ENCODE data around the gene CABLES2.

The CABLES2 gene

GRCh38 chr20:62348604-62349003 is 58.5 kb downstream of the CABLES2 start:
- Histone ChIP-seq H3K27me3 (ENCODE audit: control insufficient read depth, insufficient read depth, low read length) (no peaks in the 10 kb centered on the region), H3K4me3 (ENCODE audit: low read length) (no peak overlapping the region), H3K27ac (ENCODE audit: low read length) (no peak overlapping the region), H3K9me3 (ENCODE audit: control insufficient read depth, insufficient read depth, low read length) (no peaks in the 10 kb centered on the region), H3K36me3 (ENCODE audit: control insufficient read depth, insufficient read depth, low read length) (peaks cover 57% of the 10 kb centered on the region), H3K4me1 (ENCODE audit: control insufficient read depth, insufficient read depth, low read length) (no peaks in the 10 kb centered on the region; the same call in 1 of the 2 replicates)
- no CpG with 5 or more reads among the region's 1 CpG for WGBS (ENCODE audit: insufficient coverage, insufficient read length)
- no peak for DNase-seq (ENCODE audit: low read depth, low spot score)

GRCh38 chr20:62347445-62347844 is 59.6 kb downstream of the CABLES2 start:
- Histone ChIP-seq H3K36me3 (ENCODE audit: control insufficient read depth, insufficient read depth, low read length) (peaks cover 49% of the 10 kb centered on the region), H3K9me3 (ENCODE audit: control insufficient read depth, insufficient read depth, low read length) (no peaks in the 10 kb centered on the region), H3K27me3 (ENCODE audit: control insufficient read depth, insufficient read depth, low read length) (no peaks in the 10 kb centered on the region), H3K27ac (ENCODE audit: low read length) (no peak overlapping the region), H3K4me3 (ENCODE audit: low read length) (no peak overlapping the region), H3K4me1 (ENCODE audit: control insufficient read depth, insufficient read depth, low read length) (no peaks in the 10 kb centered on the region)
- no CpG with 5 or more reads among the region's 9 CpGs for WGBS (ENCODE audit: insufficient coverage, insufficient read length)
- no peak for DNase-seq (ENCODE audit: low read depth, low spot score)

GRCh38 chr20:62347151-62347404 is 60.0 kb downstream of the CABLES2 start:
- whole genome bisulfite sequencing (ENCODE audit: insufficient coverage, insufficient read length): no CpG with 5 or more reads among the region's 10 CpGs
- Histone ChIP-seq H3K36me3 (ENCODE audit: control insufficient read depth, insufficient read depth, low read length) (peaks cover 45% of the 10 kb centered on the region), H3K4me1 (ENCODE audit: control insufficient read depth, insufficient read depth, low read length) (no peaks in the 10 kb centered on the region), H3K4me3 (ENCODE audit: low read length) (no peak overlapping the region), H3K27me3 (ENCODE audit: control insufficient read depth, insufficient read depth, low read length) (no peaks in the 10 kb centered on the region), H3K9me3 (ENCODE audit: control insufficient read depth, insufficient read depth, low read length) (no peaks in the 10 kb centered on the region), H3K27ac (ENCODE audit: low read length) (no peak overlapping the region)
- DNase-seq (ENCODE audit: low read depth, low spot score): no peak

GRCh38 chr20:62346398-62347150 is 60.5 kb downstream of the CABLES2 start:
- H3K4me3 ChIP-seq (ENCODE audit: low read length): no peak overlapping the region
- no peak for DNase-seq (ENCODE audit: low read depth, low spot score)
- H3K27me3 ChIP-seq (ENCODE audit: control insufficient read depth, insufficient read depth, low read length): no peaks in the 10 kb centered on the region
- no peaks in the 10 kb centered on the region for H3K9me3 ChIP-seq (ENCODE audit: control insufficient read depth, insufficient read depth, low read length)
- no peak overlapping the region for H3K27ac ChIP-seq (ENCODE audit: low read length)
- WGBS (ENCODE audit: insufficient coverage, insufficient read length): no CpG with 5 or more reads among the region's 34 CpGs
- no peaks in the 10 kb centered on the region for H3K4me1 ChIP-seq (ENCODE audit: control insufficient read depth, insufficient read depth, low read length)
- peaks cover 40% of the 10 kb centered on the region for H3K36me3 ChIP-seq (ENCODE audit: control insufficient read depth, insufficient read depth, low read length)

GRCh38 chr20:62345681-62346370 is 61.3 kb downstream of the CABLES2 start:
- H3K36me3 ChIP-seq (ENCODE audit: control insufficient read depth, insufficient read depth, low read length): peaks cover 35% of the 10 kb centered on the region

GRCh38 chr20:62344782-62345181 is 62.3 kb downstream of the CABLES2 start:
- H3K27ac ChIP-seq (ENCODE audit: low read length): no peak overlapping the region
- no CpG with 5 or more reads among the region's 10 CpGs for WGBS (ENCODE audit: insufficient coverage, insufficient read length)
- no peak overlapping the region for H3K4me3 ChIP-seq (ENCODE audit: low read length)
- no peaks in the 10 kb centered on the region for H3K4me1 ChIP-seq (ENCODE audit: control insufficient read depth, insufficient read depth, low read length)
- H3K36me3 ChIP-seq (ENCODE audit: control insufficient read depth, insufficient read depth, low read length): peaks cover 25% of the 10 kb centered on the region
- H3K27me3 ChIP-seq (ENCODE audit: control insufficient read depth, insufficient read depth, low read length): no peaks in the 10 kb centered on the region
- no peaks in the 10 kb centered on the region for H3K9me3 ChIP-seq (ENCODE audit: control insufficient read depth, insufficient read depth, low read length)
- DNase-seq (ENCODE audit: low read depth, low spot score): no peak

More at GRCh38 chr20:62345681-62346370, 61.3 kb downstream of the CABLES2 start:
- no peak overlapping the region for H3K27ac ChIP-seq (ENCODE audit: low read length)
- H3K4me3 ChIP-seq (ENCODE audit: low read length): no peak overlapping the region
- H3K4me1 ChIP-seq (ENCODE audit: control insufficient read depth, insufficient read depth, low read length): no peaks in the 10 kb centered on the region
- no peak for DNase-seq (ENCODE audit: low read depth, low spot score)
- H3K27me3 ChIP-seq (ENCODE audit: control insufficient read depth, insufficient read depth, low read length): no peaks in the 10 kb centered on the region
- H3K9me3 ChIP-seq (ENCODE audit: control insufficient read depth, insufficient read depth, low read length): no peaks in the 10 kb centered on the region
- WGBS (ENCODE audit: insufficient coverage, insufficient read length): no CpG with 5 or more reads among the region's 25 CpGs

GRCh38 chr20:62344092-62344491 is 63.0 kb downstream of the CABLES2 start:
- H3K36me3 ChIP-seq (ENCODE audit: control insufficient read depth, insufficient read depth, low read length): peaks cover 24% of the 10 kb centered on the region
- WGBS (ENCODE audit: insufficient coverage, insufficient read length): no CpG with 5 or more reads among the region's 5 CpGs
- DNase-seq (ENCODE audit: low read depth, low spot score): no peak

GRCh38 chr20:62342910-62343309 is 64.2 kb downstream of the CABLES2 start:
- no CpG with 5 or more reads among the region's 10 CpGs for WGBS (ENCODE audit: insufficient coverage, insufficient read length)
- no peak overlapping the region for H3K27ac ChIP-seq (ENCODE audit: low read length)
- DNase-seq (ENCODE audit: low read depth, low spot score): no peak

More at GRCh38 chr20:62344092-62344491, 63.0 kb downstream of the CABLES2 start:
- H3K27me3 ChIP-seq (ENCODE audit: control insufficient read depth, insufficient read depth, low read length): no peaks in the 10 kb centered on the region
- no peak overlapping the region for H3K27ac ChIP-seq (ENCODE audit: low read length)
- no peak overlapping the region for H3K4me3 ChIP-seq (ENCODE audit: low read length)
- no peaks in the 10 kb centered on the region for H3K9me3 ChIP-seq (ENCODE audit: control insufficient read depth, insufficient read depth, low read length)
- H3K4me1 ChIP-seq (ENCODE audit: control insufficient read depth, insufficient read depth, low read length): no peaks in the 10 kb centered on the region

GRCh38 chr20:62339647-62340062 is 67.4 kb downstream of the CABLES2 start:
- Histone ChIP-seq H3K9me3 (ENCODE audit: control insufficient read depth, insufficient read depth, low read length) (no peaks in the 10 kb centered on the region), H3K4me3 (ENCODE audit: low read length) (no peak overlapping the region), H3K27me3 (ENCODE audit: control insufficient read depth, insufficient read depth, low read length) (no peaks in the 10 kb centered on the region), H3K36me3 (ENCODE audit: control insufficient read depth, insufficient read depth, low read length) (peaks cover 30% of the 10 kb centered on the region), H3K4me1 (ENCODE audit: control insufficient read depth, insufficient read depth, low read length) (no peaks in the 10 kb centered on the region), H3K27ac (ENCODE audit: low read length) (no peak overlapping the region)
- WGBS (ENCODE audit: insufficient coverage, insufficient read length): no CpG with 5 or more reads among the region's 14 CpGs
- no peak for DNase-seq (ENCODE audit: low read depth, low spot score)

More at GRCh38 chr20:62342910-62343309, 64.2 kb downstream of the CABLES2 start:
- Histone ChIP-seq H3K9me3 (ENCODE audit: control insufficient read depth, insufficient read depth, low read length) (no peaks in the 10 kb centered on the region), H3K4me1 (ENCODE audit: control insufficient read depth, insufficient read depth, low read length) (no peaks in the 10 kb centered on the region), H3K27me3 (ENCODE audit: control insufficient read depth, insufficient read depth, low read length) (no peaks in the 10 kb centered on the region), H3K36me3 (ENCODE audit: control insufficient read depth, insufficient read depth, low read length) (peaks cover 30% of the 10 kb centered on the region), H3K4me3 (ENCODE audit: low read length) (no peak overlapping the region)

All from iPS DF 6.9 (cell line).